Loucy (cell line): ENCODE results near the gene KDSR.

ENCODE experiments used
- CTCF ChIP-seq: fragments of 200-600 bp; sonication (generic); conservative IDR thresholded peaks from 2 replicates; pipeline ENCODE4 v1.5.1; 2014; ENCODE audit warnings: mild to moderate bottlenecking, antibody characterized with exemption, low read length
- EZH2phosphoT487 ChIP-seq: fragments of 200-600 bp; IDR thresholded peaks from 2 replicates; pipeline ENCODE4 v1.6.1; 2018; ENCODE audit warnings: antibody characterized with exemption, mild to moderate bottlenecking, moderate library complexity, borderline replicate concordance

GRCh38 chr18:63302636-63303405, 64.2 kb downstream of the KDSR start:
- TF ChIP-seq CTCF (no peak), EZH2phosphoT487 (no peak)
